ENCODE measurements around the gene FMC1.

The FMC1 gene

GRCh38 chr7:139387594-139387993, 46.5 kb downstream of the FMC1 start:
- DNase-seq = no peak

GRCh38 chr7:139389091-139389490, 48.0 kb downstream of the FMC1 start:
- no peak for DNase-seq

- DNase-seq = no peak
Measured at GRCh38 chr7:139389774-139390173, 48.6 kb downstream of the FMC1 start.

DNA sequence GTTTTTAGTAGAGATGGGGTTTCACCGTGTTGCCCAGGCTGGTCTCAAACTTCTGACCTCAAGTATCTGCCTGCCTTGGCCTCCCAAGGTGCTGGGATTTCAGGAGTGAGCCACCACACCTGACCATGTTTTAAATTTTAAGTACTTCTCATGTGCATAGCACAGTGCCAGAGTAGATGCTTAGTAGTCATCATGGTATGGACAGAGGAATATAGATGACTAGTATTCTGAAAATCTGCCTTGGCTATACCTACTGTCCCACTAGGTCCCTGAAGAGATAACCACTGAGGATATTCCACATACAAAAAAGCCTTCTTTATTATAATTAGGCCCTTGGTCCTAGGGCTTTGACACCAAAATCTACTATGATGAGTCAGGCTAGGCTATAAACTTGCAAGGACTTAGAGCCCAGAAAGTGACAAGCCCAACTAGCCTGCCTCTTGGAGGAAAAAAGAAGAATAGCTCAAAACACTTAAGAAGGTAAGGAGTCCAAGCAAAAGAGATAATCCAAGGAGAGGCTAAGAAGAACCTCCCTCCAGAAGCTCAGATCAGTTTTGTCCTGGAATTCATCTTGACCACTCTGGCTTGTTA, 52.6 kb downstream of the FMC1 start:
- no peak for DNase-seq

GRCh38 chr7:139394540-139394939, 53.4 kb downstream of the FMC1 start:
- DNase-seq = no peak
